Pancreas (tissue), 10 donors: ENCODE data around the gene CACNB3. TPM values are rescaled to one million over a fixed set of nuclear protein-coding genes. Genes with fewer than 3 reads are reported as not detected.
"Not testable (repeated sequence)": the region's sequence is repeated elsewhere in the genome, so short reads cannot be mapped to it uniquely, and the experiment has no call there.

Experiments used
- ATAC-seq, 4 donors: fragments of 200-7000 bp; cut with Tn5 transposase; one replicate each; pipeline versions ENCODE4 v1.8.0 to v1.9.1; 2020; ENCODE audit warnings: mild to moderate bottlenecking in 4 of 4, moderate library complexity in 4 of 4
- DNase-seq, 6 donors: peaks; one replicate each; pipeline ENCODE4 v3.0.0-alpha.2; 2020
- FAIRE-seq: peaks from 2 replicates; lab custom pipeline; 2012; peaks lifted over from hg19 to GRCh38; lab: Jason Lieb, UNC
- H3K27ac ChIP-seq, 4 donors: fragments of 200-600 bp; sonication (generic); 1 replicate in 3 of 4; 2 replicates in 1 of 4; pipeline versions ENCODE4 v1.5.0 to v1.8.0; 2020
- H3K27me3 ChIP-seq, 4 donors: fragments of 200-600 bp; one replicate each; pipeline ENCODE4 v1.8.0; 2021
- H3K36me3 ChIP-seq, 3 donors: fragments of 200-600 bp; sonication (generic) in 1 of 3; one replicate each; pipeline versions ENCODE4 v1.5.0 to v1.8.0; 2020 to 2021
- H3K4me1 ChIP-seq, 3 donors: fragments of 200-600 bp; one replicate each; pipeline ENCODE4 v1.8.0; 2021
- H3K4me3 ChIP-seq, 4 donors: fragments of 200-600 bp; sonication (generic) in 2 of 4; one replicate each; pipeline versions ENCODE4 v1.5.0 to v1.8.0; 2020 to 2021
- H3K9me3 ChIP-seq, 4 donors: fragments of 200-600 bp; one replicate each; pipeline ENCODE4 v1.8.0; 2021
- WGBS, 2 donors: extraction: QIAGEN DNeasy Blood & Tissue Kit; methylation state at CpG; one replicate each; pipeline ENCODE4 v1.1.7; 2013; 5-methylcytosine and 5-hydroxymethylcytosine counted together
- intact Hi-C, 3 donors: fragments of 100-400 bp; cut with DNase I; formaldehyde crosslinking; loops; one replicate each; pipeline versions ENCODE4 v1.11.1 to v1.14.2; 2022
- polyA plus RNA-seq, 2 donors: library from polyadenylated mRNA; stranded (reverse); fragments of 200-250 nt; gene quantifications; one replicate each; pipeline ENCODE4 v1.2.3, GENCODE V29; 2013
- total RNA-seq, 6 donors: library from RNA; stranded (reverse); fragmentation: NEBNext Ultra II Directional in 4 of 6; extraction: Animal tissue kit (Norgen Biotek cat#: 25700) in 4 of 6; gene quantifications; one replicate each; pipeline versions ENCODE4 v1.2.1 to v1.2.4, GENCODE V29; 2021 to 2023
- TF ChIP-seq, protein P1 (sequence below), 4 donors: fragments of 200-600 bp; sonication (generic) in 3 of 4; IDR thresholded peaks; one replicate each; pipeline versions ENCODE4 v1.5.0 to v1.8.0; 2021; ENCODE audit warnings: antibody characterized with exemption in 4 of 4
- donor health status: healthy with polysubstance abuse.
- donor health status: DM: no; HTN: no; CAD: no; lungs with moderate emphysema.
- donor health status: DM: no; HTN: no; CAD: no.
- donor health status: control.
- donor health status: control.
- donor health status: Bipolar disorder and iron deficiency.
- donor health status: DM: yes; HTN: yes; CAD: no.
- donor health status: DM: no; HTN: no; CAD: no.
- donor health status: DM: no; HTN: no; CAD: no.
- donor health status: DM: yes; HTN: yes; CAD: no.

CACNB3 gene
- total and polyA plus RNA-seq, 8 donors = 1.3 to 16.3 (median 4.6) TPM

- WGBS, 2 donors = 79 to 84% methylated on average over 8 of the region's 8 CpGs
- no peak for FAIRE-seq
- no peak for DNase-seq
- Histone ChIP-seq H3K27me3 (no peaks in the 10 kb centered on the region), H3K4me3 (no peak overlapping the region), H3K4me1 (no peaks in the 10 kb centered on the region), H3K27ac (no peak overlapping the region), H3K36me3 (no peaks in the 10 kb centered on the region), H3K9me3 (no peaks in the 10 kb centered on the region)
- no peak for ATAC-seq
- TF ChIP-seq, protein P1, sequence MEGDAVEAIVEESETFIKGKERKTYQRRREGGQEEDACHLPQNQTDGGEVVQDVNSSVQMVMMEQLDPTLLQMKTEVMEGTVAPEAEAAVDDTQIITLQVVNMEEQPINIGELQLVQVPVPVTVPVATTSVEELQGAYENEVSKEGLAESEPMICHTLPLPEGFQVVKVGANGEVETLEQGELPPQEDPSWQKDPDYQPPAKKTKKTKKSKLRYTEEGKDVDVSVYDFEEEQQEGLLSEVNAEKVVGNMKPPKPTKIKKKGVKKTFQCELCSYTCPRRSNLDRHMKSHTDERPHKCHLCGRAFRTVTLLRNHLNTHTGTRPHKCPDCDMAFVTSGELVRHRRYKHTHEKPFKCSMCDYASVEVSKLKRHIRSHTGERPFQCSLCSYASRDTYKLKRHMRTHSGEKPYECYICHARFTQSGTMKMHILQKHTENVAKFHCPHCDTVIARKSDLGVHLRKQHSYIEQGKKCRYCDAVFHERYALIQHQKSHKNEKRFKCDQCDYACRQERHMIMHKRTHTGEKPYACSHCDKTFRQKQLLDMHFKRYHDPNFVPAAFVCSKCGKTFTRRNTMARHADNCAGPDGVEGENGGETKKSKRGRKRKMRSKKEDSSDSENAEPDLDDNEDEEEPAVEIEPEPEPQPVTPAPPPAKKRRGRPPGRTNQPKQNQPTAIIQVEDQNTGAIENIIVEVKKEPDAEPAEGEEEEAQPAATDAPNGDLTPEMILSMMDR (IDR thresholded peaks at IDR 0.05) = no peak
- intact Hi-C loops = loop anchor here in 1 of 3 donors (5.0 kb wide), 2 partner anchors 34 to 79 kb away; no protein-coding TSS in a partner anchor
Observed at GRCh38 chr12:48858043-48858442, 39.7 kb downstream of the CACNB3 start.

- no peak overlapping the region for H3K27ac ChIP-seq
- no peak for FAIRE-seq
- H3K4me1 ChIP-seq = no peaks in the 10 kb centered on the region
- no peak overlapping the region for H3K4me3 ChIP-seq
- no peaks in the 10 kb centered on the region for H3K36me3 ChIP-seq
- no peaks in the 10 kb centered on the region for H3K27me3 ChIP-seq
- intact Hi-C loops = loop anchor here in 1 of 3 donors (5.0 kb wide), 2 partner anchors 33 to 78 kb away; no protein-coding TSS in a partner anchor
- TF ChIP-seq, protein P1 (IDR thresholded peaks at IDR 0.05) = no peak
- no peak for DNase-seq
- ATAC-seq = no peak
- H3K9me3 ChIP-seq = no peaks in the 10 kb centered on the region
- 93 to 97% methylated on average over 5 of the region's 5 CpGs for WGBS, 2 donors
Observed at GRCh38 chr12:48859607-48860006, 41.3 kb downstream of the CACNB3 start.

- ATAC-seq, FAIRE-seq, H3K27ac ChIP-seq, H3K36me3 ChIP-seq, H3K4me3 ChIP-seq, intact Hi-C loops, H3K9me3 ChIP-seq, H3K27me3 ChIP-seq, H3K4me1 ChIP-seq, DNase-seq: not testable (repeated sequence)
- WGBS, 2 donors = 87 to 93% methylated on average over 5 of the region's 5 CpGs
Observed at GRCh38 chr12:48860236-48860635, 41.9 kb downstream of the CACNB3 start.

- H3K27me3 ChIP-seq = no peaks in the 10 kb centered on the region
- TF ChIP-seq, protein P1 (IDR thresholded peaks at IDR 0.05) = no peak
- peaks cover 0 to 3% (median 0%) of the 10 kb centered on the region in 3 donors for H3K4me1 ChIP-seq
- no peak overlapping the region for H3K27ac ChIP-seq
- no peak for DNase-seq
- no peak overlapping the region for H3K4me3 ChIP-seq
- ATAC-seq = no peak
- H3K9me3 ChIP-seq = no peaks in the 10 kb centered on the region
- no peaks in the 10 kb centered on the region for H3K36me3 ChIP-seq
- intact Hi-C loops = no loop called here
- WGBS, 2 donors = 61 to 66% methylated on average over 2 of the region's 2 CpGs
- FAIRE-seq = no peak
Observed at GRCh38 chr12:48861111-48861510, 42.8 kb downstream of the CACNB3 start.

- FAIRE-seq (no peak), ATAC-seq (no peak), DNase-seq (no peak)
- Histone ChIP-seq H3K27ac (no peak overlapping the region), H3K4me1 (peaks cover 0 to 14% (median 0%) of the 10 kb centered on the region in 3 donors), H3K36me3 (no peaks in the 10 kb centered on the region), H3K27me3 (no peaks in the 10 kb centered on the region), H3K9me3 (no peaks in the 10 kb centered on the region), H3K4me3 (no peak overlapping the region)
- 82 to 87% methylated on average over 5 of the region's 5 CpGs for WGBS, 2 donors
- intact Hi-C loops = no loop called here
- TF ChIP-seq, protein P1 (IDR thresholded peaks at IDR 0.05) = no peak
Observed at GRCh38 chr12:48862760-48863159, 44.5 kb downstream of the CACNB3 start.
